Measurements from ENCODE around the gene SEMA5B. TPM values are rescaled to one million over a fixed set of nuclear protein-coding genes. Genes with fewer than 3 reads are reported as not detected.

The SEMA5B gene
- total RNA-seq, 1 experiment from 2014 or later: 9.4 TPM

DNA sequence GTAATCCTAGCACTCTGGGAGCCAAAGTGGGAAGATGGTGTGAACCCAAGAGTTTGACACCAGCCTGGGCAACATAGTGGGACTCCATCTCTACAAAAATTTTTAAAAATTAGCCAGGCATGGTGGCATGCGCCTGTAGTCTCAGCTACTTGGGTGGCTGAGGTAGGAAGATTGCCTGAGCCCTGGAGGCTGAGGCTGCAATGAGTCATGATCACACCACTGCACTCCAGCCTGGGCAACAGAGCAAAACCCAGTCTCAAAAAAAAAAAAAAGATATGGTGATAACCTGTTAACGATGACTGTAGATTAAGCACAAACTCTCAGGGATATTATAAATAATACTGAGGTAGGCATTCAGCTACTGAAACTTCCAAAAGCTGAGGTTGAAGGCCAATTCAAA lies 125.2 kb downstream of the SEMA5B start:
- peak overlapping the region in 1 of 3 experiments; percentile 45; a peak in 1 of 7 replicates for H3K27ac Mint-ChIP-seq
- Histone ChIP-seq H2BK15ac (ENCODE audit: low read depth, low read length) (no peak overlapping the region), H2BK20ac (ENCODE audit: low read depth, low read length, poor library complexity, severe bottlenecking) (no peak overlapping the region), H3K23me2 (ENCODE audit: insufficient read length, low read depth, low read length, poor library complexity, severe bottlenecking) (no peaks in the 10 kb centered on the region), H3K4me2 (ENCODE audit: insufficient read depth, insufficient read length, low read length) (no peak overlapping the region), H3K23ac (ENCODE audit: insufficient read length, low read depth, low read length) (no peak overlapping the region), H2BK120ac (ENCODE audit: low read depth, low read length, poor library complexity, severe bottlenecking) (no peak overlapping the region), H3K79me2 (ENCODE audit: insufficient read depth, low read length) (no peaks in the 10 kb centered on the region), H3K27me3 (ENCODE audit: insufficient read depth, low read length) (no peaks in the 10 kb centered on the region), H2AFZ (ENCODE audit: low read length) (no peak overlapping the region), H3K9me3 (ENCODE audit: control insufficient read depth, low read depth, low read length) (no peaks in the 10 kb centered on the region), H3T11ph (ENCODE audit: low read length) (no peak overlapping the region), H4K8ac (replicated peaks; ENCODE audit: insufficient read length, low read depth, low read length) (no peak overlapping the region), H4K91ac (ENCODE audit: insufficient read length, low read depth, low read length) (no peak overlapping the region), H3K4me1 (ENCODE audit: insufficient read depth, low read length) (no peaks in the 10 kb centered on the region), H3K79me1 (ENCODE audit: insufficient read depth, low read depth, low read length, poor library complexity, severe bottlenecking) (no peaks in the 10 kb centered on the region), H3K14ac (ENCODE audit: insufficient read depth, low read length) (no peak overlapping the region), H2BK12ac (ENCODE audit: insufficient read length, low read depth, low read length) (no peak overlapping the region), H2BK5ac (ENCODE audit: insufficient read length, low read length) (no peak overlapping the region), H4K20me1 (ENCODE audit: control insufficient read depth, insufficient read depth, insufficient read length) (no peaks in the 10 kb centered on the region), H3K18ac (ENCODE audit: insufficient read length, low read depth, low read length) (no peak overlapping the region), H3K27ac (ENCODE audit: insufficient read length, low read depth, low read length) (no peak overlapping the region), H3K56ac (ENCODE audit: insufficient read length, low read depth, low read length) (no peak overlapping the region), H3K4ac (ENCODE audit: low read depth, low read length) (no peak overlapping the region), H4K5ac (ENCODE audit: insufficient read length, low read depth, low read length) (no peak overlapping the region), H3K9ac (ENCODE audit: extremely low read depth, insufficient read length, low read length) (no peak overlapping the region), H2AK5ac (ENCODE audit: insufficient read length, low read length) (no peak overlapping the region)
- H3K9me3 Mint-ChIP-seq: no peaks in the 10 kb centered on the region
- whole genome bisulfite sequencing (ENCODE audit: extremely low coverage, insufficient read length, low lambda C conversion rate): no CpG with 5 or more reads among the region's 2 CpGs
- H3K4me3 Mint-ChIP-seq: no peak overlapping the region
- no peaks in the 10 kb centered on the region for H3K36me3 Mint-ChIP-seq (ENCODE audit: insufficient read depth in 1 of 3, low read depth in 3 of 3)
- TF ChIP-seq, protein P1, sequence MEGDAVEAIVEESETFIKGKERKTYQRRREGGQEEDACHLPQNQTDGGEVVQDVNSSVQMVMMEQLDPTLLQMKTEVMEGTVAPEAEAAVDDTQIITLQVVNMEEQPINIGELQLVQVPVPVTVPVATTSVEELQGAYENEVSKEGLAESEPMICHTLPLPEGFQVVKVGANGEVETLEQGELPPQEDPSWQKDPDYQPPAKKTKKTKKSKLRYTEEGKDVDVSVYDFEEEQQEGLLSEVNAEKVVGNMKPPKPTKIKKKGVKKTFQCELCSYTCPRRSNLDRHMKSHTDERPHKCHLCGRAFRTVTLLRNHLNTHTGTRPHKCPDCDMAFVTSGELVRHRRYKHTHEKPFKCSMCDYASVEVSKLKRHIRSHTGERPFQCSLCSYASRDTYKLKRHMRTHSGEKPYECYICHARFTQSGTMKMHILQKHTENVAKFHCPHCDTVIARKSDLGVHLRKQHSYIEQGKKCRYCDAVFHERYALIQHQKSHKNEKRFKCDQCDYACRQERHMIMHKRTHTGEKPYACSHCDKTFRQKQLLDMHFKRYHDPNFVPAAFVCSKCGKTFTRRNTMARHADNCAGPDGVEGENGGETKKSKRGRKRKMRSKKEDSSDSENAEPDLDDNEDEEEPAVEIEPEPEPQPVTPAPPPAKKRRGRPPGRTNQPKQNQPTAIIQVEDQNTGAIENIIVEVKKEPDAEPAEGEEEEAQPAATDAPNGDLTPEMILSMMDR (conservative IDR thresholded peaks at IDR 0.05): no peak
- H3K27me3 Mint-ChIP-seq (ENCODE audit: low read depth): peaks cover 2% of the 10 kb centered on the region
- H3K4me1 Mint-ChIP-seq: peaks cover 0 to 14% of the 10 kb centered on the region in 2 experiments; a peak in 2 of 4 replicates
- DNase-seq: no peak

All from H9 (cell line).